ENCODE data around the gene CTBP1.
"Not testable (repeated sequence)": the region's sequence is repeated elsewhere in the genome, so short reads cannot be mapped to it uniquely, and the experiment has no call there.

The CTBP1 gene

DNA sequence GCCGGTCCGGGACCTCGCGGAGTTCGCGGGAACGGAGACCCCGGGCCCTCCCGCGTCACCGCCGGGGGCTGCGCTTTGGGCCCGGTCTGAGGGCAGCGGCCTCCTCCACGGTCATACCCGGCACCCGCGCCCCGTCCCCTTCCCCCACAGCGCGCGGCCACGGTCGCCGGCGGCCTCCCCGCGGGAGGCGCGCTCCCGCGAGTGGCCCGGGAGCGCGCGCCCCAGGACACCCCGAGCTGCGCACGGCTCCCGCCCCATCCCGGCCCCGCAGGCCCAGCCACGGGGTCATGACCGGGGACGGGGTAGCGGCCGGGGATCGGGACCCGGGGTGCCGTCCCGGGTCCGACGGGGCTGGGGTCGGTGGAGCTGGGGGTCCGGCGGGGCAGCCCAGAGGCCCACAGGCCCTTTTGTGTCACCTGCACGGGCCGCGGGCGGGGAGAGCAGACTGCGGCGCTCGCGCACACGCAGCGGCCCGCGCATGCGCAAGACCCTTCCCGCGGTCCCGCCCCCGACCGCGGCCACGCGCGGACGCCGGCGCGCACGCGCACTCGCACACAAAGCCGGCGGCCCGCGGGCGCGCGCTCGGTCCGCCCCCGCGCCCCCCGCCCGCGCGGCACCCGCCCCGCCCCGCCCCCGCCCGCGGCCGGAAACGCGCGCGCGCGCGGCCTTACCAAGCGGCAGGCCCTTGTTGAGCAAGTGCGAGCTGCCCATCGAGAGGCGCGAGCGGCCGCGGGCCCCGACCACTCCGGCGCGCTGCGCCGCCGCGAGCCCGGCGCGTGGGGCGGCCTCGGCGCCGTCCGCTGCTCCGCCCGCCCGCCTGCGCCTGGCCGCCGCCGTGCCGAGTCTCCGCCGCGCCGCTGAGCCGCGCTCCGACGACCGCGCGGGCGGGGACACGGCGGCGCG, at the start of gene CTBP1:
Gene CTBP1, minus strand, starts transcription at position 886 of the 903 bp plus-strand sequence. CDS start 7,799 bp downstream, outside the sequence.
- FAIRE-seq: no peak

DNA sequence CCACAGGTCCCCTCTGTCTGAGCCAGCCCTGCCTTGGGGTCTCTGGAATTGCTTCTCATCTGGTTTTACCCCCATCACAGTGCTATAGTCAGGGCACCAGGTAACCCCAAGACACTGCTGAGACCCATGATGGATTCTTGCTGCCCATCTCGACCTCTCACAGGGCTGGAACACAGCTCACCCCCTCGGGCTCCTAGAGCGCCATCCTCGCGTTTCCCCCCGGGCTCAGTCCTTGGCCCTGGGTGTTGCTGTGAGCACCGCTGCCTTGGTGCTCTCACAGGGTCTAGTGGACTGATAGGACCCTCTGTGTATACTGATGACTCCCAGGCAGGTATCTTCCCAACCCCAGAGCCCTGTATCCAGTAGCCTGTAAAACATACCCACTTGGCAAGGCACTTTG, 49.5 kb upstream of the CTBP1 start:
- FAIRE-seq: no peak

DNA sequence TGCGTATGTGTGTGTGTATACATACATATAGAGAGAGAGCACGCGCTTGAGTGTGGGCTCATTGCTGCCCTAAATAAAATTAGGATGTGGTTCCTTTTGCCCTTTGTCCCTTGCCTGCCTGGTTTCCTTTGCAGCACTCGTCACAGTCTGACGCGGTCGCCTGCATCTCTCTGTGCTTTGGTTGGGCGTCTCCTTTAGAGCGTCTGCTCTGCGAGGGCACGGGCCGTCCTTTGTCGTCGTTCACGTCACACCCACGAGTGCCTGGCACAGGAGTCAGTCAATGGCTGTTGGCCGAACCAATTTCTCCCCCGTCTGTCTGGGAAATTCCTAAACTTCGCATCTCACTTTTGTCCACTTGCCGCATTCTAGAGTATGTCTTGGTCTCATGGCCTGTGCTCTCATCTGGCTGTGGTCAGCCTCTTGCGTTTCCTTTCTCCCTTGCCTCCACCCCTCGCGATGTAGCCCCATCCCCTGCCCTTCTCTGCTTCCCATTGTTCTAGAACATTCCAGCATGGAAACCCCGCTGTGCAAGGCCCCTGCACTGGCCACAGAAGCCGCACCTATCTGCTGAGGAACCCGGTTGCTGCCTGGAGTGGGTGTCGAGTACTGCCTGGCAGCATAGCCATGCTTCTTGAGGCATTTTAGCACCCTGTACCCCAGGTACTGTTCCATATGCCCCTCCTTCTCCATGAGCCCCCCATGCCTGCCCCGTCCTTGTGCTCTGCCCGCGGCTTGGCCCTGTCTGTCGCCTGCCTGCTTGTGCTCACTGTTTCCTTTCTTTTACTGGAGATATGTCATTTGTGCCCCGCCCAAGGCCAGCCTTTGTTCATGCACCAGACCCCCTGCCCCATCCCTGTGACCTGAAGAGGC, 48.8 kb upstream of the CTBP1 start:
- FAIRE-seq: no peak

DNA sequence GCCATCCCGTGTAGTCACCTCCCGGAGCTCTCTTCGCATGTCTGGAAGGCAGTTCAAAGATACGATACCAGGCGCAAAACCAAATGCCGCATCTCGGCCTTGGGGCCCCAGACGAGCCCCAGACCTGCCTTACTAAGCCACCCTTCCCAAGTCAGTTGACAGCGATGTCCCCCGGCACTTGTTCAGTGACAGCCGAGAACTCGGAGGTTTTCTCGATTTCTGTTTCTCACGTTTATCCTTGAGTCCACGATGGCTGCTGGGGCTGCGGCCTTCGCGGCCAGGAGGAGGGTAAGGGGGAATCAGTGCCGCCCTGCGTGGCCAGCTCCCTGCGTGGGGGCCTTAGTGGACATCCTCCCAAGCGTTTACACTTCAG, 48.1 kb upstream of the CTBP1 start:
- no peak for FAIRE-seq

DNA sequence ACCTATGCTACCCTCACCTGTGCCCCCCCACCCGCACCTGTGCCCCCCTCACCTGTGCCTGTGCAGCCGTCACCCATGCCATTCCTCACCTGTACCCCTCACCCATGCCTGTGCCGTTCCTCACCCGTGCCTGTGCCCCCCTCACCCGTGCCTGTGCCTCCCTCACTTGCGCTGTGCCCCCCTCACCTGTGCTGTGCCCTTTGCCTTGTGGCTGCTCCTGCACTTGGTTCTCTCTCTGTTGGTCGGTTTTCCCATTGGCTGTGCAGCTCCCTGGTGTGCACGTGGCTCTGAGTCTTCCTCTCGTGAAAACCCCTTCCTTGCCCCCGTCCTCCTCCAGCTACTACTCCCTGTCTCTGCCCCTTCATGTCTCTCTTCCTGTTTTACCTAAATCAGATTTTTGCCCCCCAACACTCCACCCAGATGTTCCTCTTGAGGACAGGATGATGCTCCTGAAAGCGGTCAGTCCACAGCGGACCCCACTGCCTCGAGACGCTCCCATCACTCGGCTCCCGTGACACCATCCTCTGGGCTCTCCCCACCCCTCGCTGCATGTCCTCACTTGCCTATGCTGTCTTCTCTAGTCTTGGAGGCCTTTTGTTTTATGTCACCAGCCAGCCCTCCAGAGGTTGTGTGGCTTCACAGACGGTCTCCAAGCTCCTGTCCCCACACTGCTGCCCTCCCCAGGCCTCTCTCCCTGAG, 47.5 kb upstream of the CTBP1 start:
- FAIRE-seq: no peak

DNA sequence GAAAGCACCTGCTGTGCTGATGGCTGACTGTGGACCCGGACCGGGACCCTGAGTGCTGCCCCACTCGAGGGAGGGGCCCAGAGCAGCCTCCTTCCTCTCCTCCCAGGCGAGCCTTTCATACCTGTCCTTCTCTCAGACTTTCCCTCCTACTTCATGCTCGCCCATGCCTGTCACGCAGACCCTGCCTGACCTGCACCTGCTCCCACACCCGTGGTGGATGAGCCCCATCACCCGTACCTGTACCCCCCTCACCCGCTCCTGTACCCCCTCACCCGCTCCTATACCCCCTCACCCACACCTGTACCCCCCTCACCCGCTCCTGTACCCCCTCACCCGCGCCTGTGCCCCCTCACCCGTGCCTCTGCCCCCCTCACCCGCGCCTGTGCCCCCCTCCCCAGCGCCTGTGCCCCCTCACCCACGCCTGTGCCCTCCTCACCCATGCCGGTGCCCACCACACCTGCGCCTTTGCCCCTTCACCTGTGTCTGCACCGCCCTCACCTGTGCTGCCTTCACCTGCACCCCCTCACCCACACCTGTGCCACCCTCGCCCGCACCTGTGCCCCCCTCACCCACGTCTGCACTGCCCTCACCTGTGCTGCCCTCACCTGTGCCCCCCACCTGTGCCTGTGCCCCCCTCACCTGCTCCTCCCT, 46.6 kb upstream of the CTBP1 start:
- FAIRE-seq: no peak

DNA sequence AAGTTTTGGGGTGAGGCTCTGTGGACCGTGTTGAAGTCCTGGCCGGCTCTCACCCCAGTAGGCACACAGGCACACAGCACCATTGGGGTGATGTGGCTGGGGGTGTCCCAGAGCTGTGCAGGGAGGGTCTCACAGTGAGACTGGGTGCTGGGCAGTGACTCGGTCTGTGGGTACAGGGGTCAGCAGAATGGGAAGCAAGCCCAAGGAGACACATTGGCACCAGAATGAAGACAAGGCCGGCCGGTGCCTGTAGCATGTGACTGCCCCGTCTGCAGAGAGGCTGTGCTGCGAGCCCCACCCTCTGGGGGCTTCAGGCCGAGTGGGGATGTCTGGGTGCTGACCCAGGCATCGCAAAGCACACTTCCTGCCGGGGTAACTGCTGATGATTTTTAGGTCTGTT, 46.0 kb upstream of the CTBP1 start:
- FAIRE-seq: no peak

DNA sequence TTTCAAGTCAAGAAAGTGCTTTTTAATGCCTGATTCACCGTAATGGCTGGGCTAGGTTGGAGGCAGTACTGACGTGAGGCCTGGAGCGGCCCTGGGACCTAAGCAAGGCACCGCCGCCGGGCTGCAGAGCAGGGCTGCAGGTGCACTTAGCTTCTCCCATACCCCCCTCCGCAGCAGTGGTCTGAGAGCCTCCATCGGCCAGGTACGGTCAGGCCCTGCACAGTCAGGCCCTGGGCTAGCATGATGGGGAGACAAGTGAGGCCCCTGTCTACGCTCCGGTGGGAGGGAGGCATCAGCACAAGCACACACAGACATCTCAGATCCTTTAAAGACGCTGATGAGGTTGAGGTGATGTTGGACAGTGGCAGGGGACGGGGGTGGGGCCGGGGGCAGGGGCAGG, 45.5 kb upstream of the CTBP1 start:
- FAIRE-seq: no peak

DNA sequence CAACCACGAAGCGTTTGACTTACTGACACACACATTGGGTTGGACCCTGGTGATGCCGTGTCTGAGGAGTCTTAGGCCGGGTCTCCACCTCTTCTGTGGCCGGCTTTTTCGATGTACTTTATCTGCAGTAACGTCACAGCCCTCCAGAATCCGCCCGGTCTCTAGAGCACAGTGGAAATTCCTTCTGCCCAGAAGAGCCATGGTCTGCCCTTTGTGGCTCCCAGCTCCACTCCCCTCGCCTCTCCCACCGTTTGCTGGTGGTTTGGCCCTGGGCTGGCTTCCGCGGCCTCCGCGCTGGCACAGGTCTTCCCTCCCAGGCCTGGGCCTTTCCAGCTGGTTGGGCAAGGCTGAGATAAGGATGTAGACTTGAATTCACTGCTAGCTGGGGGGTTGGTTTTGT, 45.1 kb upstream of the CTBP1 start:
- no peak for FAIRE-seq

DNA sequence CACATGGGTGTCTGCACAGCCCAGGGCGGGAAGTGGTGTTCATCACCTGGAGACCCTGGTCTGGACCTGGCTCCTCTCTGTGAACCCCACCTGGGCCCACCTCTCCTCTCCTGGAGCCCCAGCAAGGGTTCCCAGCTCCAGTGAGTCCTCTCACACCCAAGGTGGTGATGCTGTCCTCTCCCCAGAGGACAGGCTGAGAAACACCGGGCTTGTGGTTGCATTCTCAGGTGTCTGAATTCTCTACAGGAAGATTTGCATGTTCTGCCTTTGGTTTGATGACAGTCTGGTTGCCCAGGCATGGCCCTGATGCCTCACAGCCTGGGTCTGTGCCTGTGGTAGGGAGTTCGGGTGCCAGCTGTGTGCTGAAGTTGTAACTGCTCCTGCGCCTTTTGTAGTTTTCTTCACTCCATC, 44.6 kb upstream of the CTBP1 start:
- FAIRE-seq: no peak

DNA sequence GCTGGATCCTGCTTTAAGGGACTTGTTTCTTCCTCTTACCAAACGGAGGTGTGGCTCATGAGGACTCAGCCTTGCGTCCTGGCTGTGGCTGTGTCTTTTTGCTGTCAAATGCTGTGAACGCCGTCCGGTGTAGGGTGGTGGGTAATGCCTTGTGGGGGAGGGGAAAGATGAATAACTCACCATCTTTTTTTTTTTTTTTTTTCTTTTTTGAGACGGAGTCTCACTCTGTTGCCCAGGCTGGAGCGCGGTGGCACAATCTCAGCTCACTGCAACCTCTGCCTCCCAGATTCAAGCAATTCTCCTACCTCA, 43.7 kb upstream of the CTBP1 start:
- not testable (repeated sequence) for FAIRE-seq

DNA sequence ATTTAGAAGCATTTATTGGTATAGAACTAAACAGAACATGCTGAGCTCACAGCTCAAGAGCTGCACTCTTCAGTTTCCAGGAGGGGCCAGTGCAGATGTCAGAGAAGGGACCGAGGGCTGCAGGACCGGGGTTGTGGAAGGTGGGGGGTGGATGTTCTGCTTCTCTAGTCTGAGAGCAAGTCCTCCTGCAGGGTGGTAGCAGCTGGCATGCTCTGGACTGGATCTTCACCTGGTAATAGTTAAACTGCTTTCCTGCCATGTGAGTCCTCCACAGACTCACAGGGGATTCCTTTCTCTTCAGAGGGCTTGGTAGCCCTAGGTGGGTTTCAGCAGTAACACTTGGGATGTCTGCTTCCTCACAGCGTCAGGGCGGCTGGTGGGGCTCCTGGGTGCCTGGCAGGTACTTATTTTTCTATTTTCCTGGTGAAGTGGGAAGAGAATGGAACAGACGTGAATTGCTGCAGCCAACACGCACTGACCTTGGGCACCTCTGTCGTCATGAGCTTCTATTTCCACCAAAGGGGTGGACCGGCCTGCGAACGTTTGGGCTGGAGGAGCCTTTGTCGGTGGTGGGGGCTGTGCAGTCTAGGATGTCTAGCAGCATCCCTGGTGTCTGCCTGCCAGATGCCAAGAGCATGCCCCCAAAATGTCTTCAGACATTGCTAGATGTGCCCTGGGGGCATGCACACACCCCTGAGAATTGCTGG, 43.2 kb upstream of the CTBP1 start:
- no peak for FAIRE-seq

DNA sequence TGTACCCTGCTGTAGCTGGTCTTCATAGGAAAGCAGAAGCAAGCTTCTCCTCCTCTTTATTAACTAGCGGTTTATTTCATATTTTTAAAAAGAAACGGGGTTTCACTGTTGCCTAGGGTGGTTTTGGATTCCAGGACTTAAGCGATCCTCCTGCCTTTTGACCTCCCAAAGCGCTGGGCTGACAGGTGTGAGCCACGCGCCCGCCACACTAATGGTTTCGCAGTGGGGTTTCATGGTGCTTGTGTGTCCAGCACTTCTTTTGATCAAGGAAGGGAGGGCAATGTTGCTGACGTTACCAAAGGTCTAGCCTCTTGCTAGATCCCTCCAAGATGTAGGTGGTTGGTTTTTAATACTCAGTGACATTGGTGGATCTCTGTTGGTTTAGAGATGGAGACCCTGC, 42.2 kb upstream of the CTBP1 start:
- FAIRE-seq: no peak

DNA sequence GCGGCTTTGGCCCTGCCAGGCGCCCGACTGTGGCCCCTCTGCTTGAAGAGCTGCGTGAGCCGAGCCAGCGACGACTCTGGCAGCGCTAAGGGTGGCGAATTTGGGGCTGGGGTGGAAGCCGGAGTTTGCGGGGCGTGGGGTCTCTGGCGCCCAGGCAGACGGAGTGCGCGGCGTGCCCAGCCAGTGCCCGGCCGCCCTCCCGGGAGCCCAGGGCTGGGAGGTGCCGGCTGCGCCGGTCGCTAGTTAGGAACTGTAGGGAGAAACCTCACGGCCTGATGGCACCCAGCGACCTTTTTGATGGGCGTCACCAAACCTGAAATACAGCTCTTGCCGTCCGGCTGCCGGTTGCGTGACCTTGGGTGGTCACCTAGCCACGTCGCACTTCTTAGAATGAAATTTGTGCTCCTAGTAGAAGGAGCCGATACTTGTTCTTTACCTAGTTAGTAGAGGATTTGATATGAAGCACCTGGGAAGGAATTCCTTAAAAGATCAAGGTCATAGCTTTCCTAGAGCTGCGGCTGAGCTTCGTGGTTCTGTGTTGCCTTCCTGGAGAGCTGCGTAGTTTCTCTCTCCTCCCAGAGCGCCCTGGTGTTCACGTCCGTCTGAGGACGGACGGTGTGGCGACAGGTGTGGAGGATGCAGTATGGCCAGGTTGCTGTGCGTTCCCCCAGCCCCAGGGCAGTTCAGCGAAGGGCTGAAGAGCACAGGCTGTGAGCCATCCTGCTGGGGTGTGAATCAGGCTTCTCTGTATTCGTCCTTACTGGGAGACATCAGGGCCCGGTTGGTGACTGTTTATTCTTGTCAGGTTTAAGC, 41.4 kb upstream of the CTBP1 start:
- no peak for FAIRE-seq

DNA sequence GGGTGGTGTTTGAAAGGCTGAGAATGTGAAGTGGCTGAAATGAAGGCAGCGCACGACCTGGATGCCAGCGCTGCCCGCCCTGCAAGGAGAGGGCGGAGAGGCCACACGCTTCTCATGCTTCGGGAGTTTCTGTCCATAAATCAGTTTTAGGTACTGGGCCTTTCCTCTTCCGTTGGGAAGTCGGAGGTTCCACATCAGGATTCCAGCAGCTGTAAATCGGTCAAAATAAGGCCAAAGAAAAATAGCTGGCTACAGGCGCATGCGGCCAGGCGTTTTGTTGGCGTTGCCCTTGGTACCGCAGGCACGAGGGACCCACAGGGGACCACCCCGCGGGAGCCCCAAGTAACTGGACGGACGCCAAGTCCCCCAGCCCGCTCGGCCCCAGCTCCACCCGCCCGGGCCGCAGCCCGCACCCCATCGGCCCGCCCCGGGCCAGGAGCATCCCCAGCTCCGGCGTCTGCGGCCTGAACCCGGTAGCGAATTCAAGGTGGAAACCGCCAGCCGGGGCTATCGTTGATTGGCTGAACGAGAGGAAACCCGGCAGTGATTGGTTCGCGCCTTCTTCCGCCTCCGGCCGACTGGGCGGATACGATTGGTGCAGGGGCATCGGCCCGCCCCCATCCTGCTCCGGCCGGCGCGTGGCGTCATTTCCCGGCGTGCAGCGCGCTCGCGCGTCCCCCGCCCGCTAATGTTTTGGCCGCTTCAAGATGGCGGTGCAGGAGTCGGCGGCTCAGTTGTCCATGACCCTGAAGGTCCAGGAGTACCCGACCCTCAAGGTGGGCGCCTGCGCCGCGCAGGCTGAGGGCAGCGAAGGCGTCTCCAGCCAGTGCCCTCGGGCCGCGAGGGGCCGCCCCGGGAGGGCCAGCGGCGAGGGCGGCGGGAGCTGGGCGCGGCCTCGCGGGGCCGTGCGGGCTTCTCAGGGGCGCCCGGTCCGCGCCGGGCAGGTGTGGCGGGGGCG, 40.6 kb upstream of the CTBP1 start, which contains the start of gene MAEA:
Gene MAEA, plus strand, starts transcription at position 685 of the 958 bp plus-strand sequence. Its CDS starts 23 bp downstream, at position 708.
- no peak for FAIRE-seq

DNA sequence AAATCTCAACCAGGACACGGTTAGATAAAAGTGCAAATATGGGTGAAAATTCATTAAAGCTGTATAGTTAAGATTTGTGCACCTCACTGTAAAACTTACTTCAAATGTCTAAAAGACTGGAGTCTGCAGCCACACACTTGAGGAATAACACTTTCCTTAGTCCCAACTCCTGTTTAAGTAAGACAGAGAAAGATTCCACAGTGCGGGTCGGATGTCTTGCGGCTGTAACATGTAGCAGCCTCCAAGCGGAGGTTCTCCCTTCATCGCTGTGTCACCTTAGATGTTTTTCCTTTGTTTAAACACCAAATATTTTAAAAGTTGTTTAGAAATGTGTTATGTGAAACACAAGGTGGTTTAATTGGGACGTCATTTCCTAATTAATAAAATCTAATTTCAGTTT, 39.9 kb upstream of the CTBP1 start:
- no peak for FAIRE-seq

DNA sequence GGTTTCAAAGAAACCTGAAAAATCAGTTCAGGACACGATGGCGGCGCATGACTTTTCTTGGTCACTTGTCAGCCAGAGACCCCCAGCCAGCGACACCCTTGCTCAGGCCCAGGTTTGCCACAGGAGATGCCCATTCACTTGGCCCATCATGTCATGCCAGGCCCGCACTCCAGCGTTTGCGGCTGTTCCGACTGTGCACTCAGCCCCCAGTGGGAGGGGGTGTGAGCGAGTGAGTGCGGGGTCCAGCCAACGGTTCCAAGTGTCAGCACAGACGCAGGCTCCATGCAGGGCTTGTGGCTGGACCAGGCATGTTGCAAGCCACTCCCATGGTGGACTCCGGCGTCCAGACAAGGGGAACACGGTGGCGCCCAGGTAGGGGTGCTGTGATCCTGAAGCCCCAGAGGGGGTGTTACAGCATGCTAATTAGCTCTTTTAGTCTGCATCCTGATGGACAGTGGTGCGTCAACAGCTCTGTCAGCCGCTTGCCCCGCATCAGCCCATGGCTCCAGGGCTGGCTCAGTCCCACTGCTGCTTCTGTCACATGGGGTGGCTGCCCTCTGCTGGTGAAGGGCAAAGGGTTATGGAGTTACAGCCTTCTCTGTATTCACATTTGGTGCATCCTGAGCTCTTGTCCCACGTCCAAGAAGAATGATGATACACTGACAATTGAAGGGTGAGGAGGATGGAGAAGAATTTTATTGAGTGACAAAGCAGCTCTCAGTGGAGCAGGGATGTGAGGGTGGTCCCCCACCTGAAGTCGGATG, 37.0 kb upstream of the CTBP1 start:
- no peak for FAIRE-seq

DNA sequence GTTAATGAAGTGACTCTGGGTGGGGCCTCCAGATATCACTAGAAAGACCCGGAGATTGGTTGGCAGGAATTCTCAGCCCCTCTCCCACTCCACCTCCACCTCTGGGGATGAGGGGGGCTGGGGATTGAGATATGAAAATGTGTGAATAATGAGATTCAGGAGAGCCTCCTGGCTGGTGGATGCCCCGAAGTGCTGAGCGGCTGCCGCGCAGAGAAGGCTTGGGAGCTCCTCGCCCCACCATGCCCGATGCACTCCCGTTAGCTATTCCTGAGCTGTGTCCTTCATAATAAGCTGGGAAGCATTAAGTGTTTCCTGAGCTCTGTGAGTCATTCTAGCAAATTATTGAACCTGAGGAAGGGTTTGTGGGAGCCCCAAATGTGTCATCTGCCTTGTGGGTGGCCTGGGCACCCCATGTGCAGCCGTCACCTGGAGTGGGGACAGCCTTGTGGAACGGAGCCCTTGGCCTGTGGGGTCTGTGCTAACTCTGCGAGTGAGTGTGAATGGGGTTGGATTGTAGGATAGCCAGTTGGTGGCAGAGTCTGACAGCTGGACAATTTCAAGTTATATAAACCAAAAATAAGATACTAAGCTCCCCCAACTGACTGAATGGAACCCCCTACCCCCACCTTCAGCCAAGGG, 36.3 kb upstream of the CTBP1 start:
- no peak for FAIRE-seq

DNA sequence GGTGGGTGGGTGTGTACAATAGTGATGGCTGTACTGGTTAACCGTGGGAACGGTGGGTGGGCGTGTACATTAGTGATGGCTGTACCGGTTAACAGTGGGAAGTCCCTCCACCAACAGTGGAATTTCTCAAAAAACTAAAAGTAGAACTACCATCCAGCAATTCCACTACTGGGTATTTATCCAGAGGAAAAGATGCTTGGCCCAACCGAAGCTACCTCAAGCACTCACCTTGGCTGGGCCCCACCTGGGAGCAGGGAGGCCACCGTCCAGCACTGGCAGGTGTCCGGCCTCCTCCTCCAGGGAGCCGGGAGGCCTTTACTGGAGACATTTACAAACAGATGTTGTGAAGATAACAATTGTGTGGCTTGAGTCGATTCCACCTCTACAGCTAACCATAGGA, 34.8 kb upstream of the CTBP1 start:
- FAIRE-seq: no peak
